Measurements from ENCODE around the gene MASP2. TPM values are rescaled to one million over a fixed set of nuclear protein-coding genes. Genes with fewer than 3 reads are reported as not detected.

The MASP2 gene
- total RNA-seq, 1 donor from 2014 or later = 0.73 TPM

DNA sequence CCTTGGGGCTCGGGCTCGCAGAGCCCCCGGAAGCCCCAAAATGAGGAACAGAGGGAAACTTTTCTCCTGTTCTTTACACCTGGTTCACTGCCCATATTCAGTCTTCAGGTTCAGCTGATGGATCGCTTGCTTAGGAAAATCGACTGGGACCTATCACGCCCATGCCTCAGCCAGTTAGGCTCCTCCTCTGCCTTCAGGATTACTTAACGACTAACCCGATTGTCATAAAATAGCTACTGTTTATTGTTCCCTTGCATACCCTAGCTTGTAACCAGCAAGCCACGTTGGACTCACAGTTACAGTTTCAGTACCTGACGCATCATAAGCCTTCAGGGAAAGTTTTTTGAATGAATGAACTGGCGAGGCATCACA is 33.9 kb downstream of the MASP2 start:
- no peak for FAIRE-seq
- H3K79me2 ChIP-seq (ENCODE audit: insufficient read depth, low read length) = peaks cover 52% of the 10 kb centered on the region
- peaks cover 11% of the 10 kb centered on the region for H3K4me1 Mint-ChIP-seq (ENCODE audit: low read depth, unreplicated experiment)

GRCh38 chr1:11012260-11013159 is 34.5 kb downstream of the MASP2 start, which contains the start of gene TARDBP:
TARDBP (plus strand) TSS chr1:11012654; CDS start chr1:11013728, 1,074 bp downstream.
- Mint-ChIP-seq H3K4me1 (ENCODE audit: low read depth, unreplicated experiment) (peaks cover 11% of the 10 kb centered on the region), H3K27ac (ENCODE audit: unreplicated experiment) (peak within 1 kb of the TSS; percentile 99), H3K4me3 (ENCODE audit: unreplicated experiment) (peak within 1 kb of the TSS; percentile 93), H3K9me3 (ENCODE audit: unreplicated experiment) (no peaks in the 10 kb centered on the region), H3K36me3 (ENCODE audit: low read depth, unreplicated experiment) (peaks cover 10% of the 10 kb centered on the region), H3K27me3 (ENCODE audit: low read depth, unreplicated experiment) (no peaks in the 10 kb centered on the region)
- TF ChIP-seq, protein P1, sequence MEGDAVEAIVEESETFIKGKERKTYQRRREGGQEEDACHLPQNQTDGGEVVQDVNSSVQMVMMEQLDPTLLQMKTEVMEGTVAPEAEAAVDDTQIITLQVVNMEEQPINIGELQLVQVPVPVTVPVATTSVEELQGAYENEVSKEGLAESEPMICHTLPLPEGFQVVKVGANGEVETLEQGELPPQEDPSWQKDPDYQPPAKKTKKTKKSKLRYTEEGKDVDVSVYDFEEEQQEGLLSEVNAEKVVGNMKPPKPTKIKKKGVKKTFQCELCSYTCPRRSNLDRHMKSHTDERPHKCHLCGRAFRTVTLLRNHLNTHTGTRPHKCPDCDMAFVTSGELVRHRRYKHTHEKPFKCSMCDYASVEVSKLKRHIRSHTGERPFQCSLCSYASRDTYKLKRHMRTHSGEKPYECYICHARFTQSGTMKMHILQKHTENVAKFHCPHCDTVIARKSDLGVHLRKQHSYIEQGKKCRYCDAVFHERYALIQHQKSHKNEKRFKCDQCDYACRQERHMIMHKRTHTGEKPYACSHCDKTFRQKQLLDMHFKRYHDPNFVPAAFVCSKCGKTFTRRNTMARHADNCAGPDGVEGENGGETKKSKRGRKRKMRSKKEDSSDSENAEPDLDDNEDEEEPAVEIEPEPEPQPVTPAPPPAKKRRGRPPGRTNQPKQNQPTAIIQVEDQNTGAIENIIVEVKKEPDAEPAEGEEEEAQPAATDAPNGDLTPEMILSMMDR (IDR thresholded peaks at IDR 0.05; ENCODE audit: insufficient read depth, low read depth, low read length) = no peak
- no peak for TF ChIP-seq EZH2 (IDR thresholded peaks at IDR 0.05; ENCODE audit: insufficient read depth, low read length)
- peaks cover 48% of the 10 kb centered on the region for H4K20me1 ChIP-seq (ENCODE audit: insufficient read depth, low read length)
- H3K9ac ChIP-seq (ENCODE audit: low read length) = peak within 1 kb of the TSS; percentile 100
- FAIRE-seq (no peak), DNase-seq (ENCODE audit: low read depth) (peak; percentile 78)
- no peaks in the 10 kb centered on the region for H3K27me3 ChIP-seq (ENCODE audit: insufficient read depth, low read length)
- peak within 1 kb of the TSS; percentile 100 for H3K27ac ChIP-seq (ENCODE audit: low read depth, low read length)
- peaks cover 25% of the 10 kb centered on the region for H3K36me3 ChIP-seq (ENCODE audit: insufficient read depth, low read length)
- peaks cover 51% of the 10 kb centered on the region for H3K79me2 ChIP-seq (ENCODE audit: insufficient read depth, low read length)
- peak within 1 kb of the TSS; percentile 99 for H3K4me2 ChIP-seq (ENCODE audit: low read length)
- H3K9me3 ChIP-seq (ENCODE audit: insufficient read depth, low read depth, low read length) = no peaks in the 10 kb centered on the region
- H2AFZ ChIP-seq (ENCODE audit: low read depth, low read length) = peak within 1 kb of the TSS; percentile 93
- peaks cover 15% of the 10 kb centered on the region for H3K4me1 ChIP-seq (ENCODE audit: insufficient read depth, low read length)
- peak within 1 kb of the TSS; percentile 90 for H3K4me3 ChIP-seq (ENCODE audit: insufficient read depth, low read depth, low read length)

More for the DNA sequence above, 33.9 kb downstream of the MASP2 start:
- Histone ChIP-seq H2AFZ (ENCODE audit: low read depth, low read length) (peak overlapping the region; percentile 93), H3K4me2 (ENCODE audit: low read length) (peak overlapping the region; percentile 99), H3K27ac (ENCODE audit: low read depth, low read length) (peak overlapping the region; percentile 100), H4K20me1 (ENCODE audit: insufficient read depth, low read length) (peaks cover 52% of the 10 kb centered on the region), H3K27me3 (ENCODE audit: insufficient read depth, low read length) (no peaks in the 10 kb centered on the region), H3K4me1 (ENCODE audit: insufficient read depth, low read length) (peaks cover 15% of the 10 kb centered on the region), H3K4me3 (ENCODE audit: insufficient read depth, low read depth, low read length) (peak overlapping the region; percentile 90), H3K36me3 (ENCODE audit: insufficient read depth, low read length) (peaks cover 25% of the 10 kb centered on the region), H3K9ac (ENCODE audit: low read length) (peak overlapping the region; percentile 100), H3K9me3 (ENCODE audit: insufficient read depth, low read depth, low read length) (no peaks in the 10 kb centered on the region)
- H3K9me3 Mint-ChIP-seq (ENCODE audit: unreplicated experiment) = no peaks in the 10 kb centered on the region
- TF ChIP-seq, protein P1 (IDR thresholded peaks at IDR 0.05; ENCODE audit: insufficient read depth, low read depth, low read length) = no peak
- DNase-seq (ENCODE audit: low read depth) = peak; percentile 32
- H3K4me3 Mint-ChIP-seq (ENCODE audit: unreplicated experiment) = peak overlapping the region; percentile 93
- no peaks in the 10 kb centered on the region for H3K27me3 Mint-ChIP-seq (ENCODE audit: low read depth, unreplicated experiment)
- H3K27ac Mint-ChIP-seq (ENCODE audit: unreplicated experiment) = peak overlapping the region; percentile 78
- peaks cover 10% of the 10 kb centered on the region for H3K36me3 Mint-ChIP-seq (ENCODE audit: low read depth, unreplicated experiment)

GRCh38 chr1:11000526-11000925 is 46.5 kb downstream of the MASP2 start:
- no peak overlapping the region for H3K9ac ChIP-seq (ENCODE audit: low read length)
- H3K27me3 Mint-ChIP-seq (ENCODE audit: low read depth, unreplicated experiment) = no peaks in the 10 kb centered on the region
- peaks cover 1% of the 10 kb centered on the region for H3K36me3 Mint-ChIP-seq (ENCODE audit: low read depth, unreplicated experiment)
- H3K36me3 ChIP-seq (ENCODE audit: insufficient read depth, low read length) = no peaks in the 10 kb centered on the region
- H3K4me2 ChIP-seq (ENCODE audit: low read length) = no peak overlapping the region
- TF ChIP-seq, protein P1 (IDR thresholded peaks at IDR 0.05; ENCODE audit: insufficient read depth, low read depth, low read length) = no peak
- TF ChIP-seq EZH2 (IDR thresholded peaks at IDR 0.05; ENCODE audit: insufficient read depth, low read length) = no peak
- H3K9me3 Mint-ChIP-seq (ENCODE audit: unreplicated experiment) = no peaks in the 10 kb centered on the region
- H3K27ac ChIP-seq (ENCODE audit: low read depth, low read length) = no peak overlapping the region
- DNase-seq (ENCODE audit: low read depth) = no peak
- H3K27ac Mint-ChIP-seq (ENCODE audit: unreplicated experiment) = no peak overlapping the region
- no peak overlapping the region for H3K4me3 Mint-ChIP-seq (ENCODE audit: unreplicated experiment)
- no peak overlapping the region for H2AFZ ChIP-seq (ENCODE audit: low read depth, low read length)
- H4K20me1 ChIP-seq (ENCODE audit: insufficient read depth, low read length) = no peaks in the 10 kb centered on the region
- H3K79me2 ChIP-seq (ENCODE audit: insufficient read depth, low read length) = no peaks in the 10 kb centered on the region
- H3K9me3 ChIP-seq (ENCODE audit: insufficient read depth, low read depth, low read length) = no peaks in the 10 kb centered on the region
- H3K4me1 Mint-ChIP-seq (ENCODE audit: low read depth, unreplicated experiment) = no peaks in the 10 kb centered on the region
- H3K27me3 ChIP-seq (ENCODE audit: insufficient read depth, low read length) = peaks cover 3% of the 10 kb centered on the region
- no peak for FAIRE-seq
- H3K4me1 ChIP-seq (ENCODE audit: insufficient read depth, low read length) = no peaks in the 10 kb centered on the region
- no peak overlapping the region for H3K4me3 ChIP-seq (ENCODE audit: insufficient read depth, low read depth, low read length)
